Smooth muscle cell (in vitro differentiated cells): Measurements from ENCODE around the gene PFKL. TPM values are rescaled to one million over a fixed set of nuclear protein-coding genes. Genes with fewer than 3 reads are reported as not detected.

Source experiments
- DNase-seq: peaks from one replicate; lab custom pipeline; 2025; ENCODE audit not compliant: unreplicated experiment; lab: John Stamatoyannopoulos, UW
- H2AFZ ChIP-seq: fragments of 200-600 bp; sonication (generic); 2 replicates; pipeline ENCODE4 v1.6.0; 2016; ENCODE audit warnings: antibody characterized with exemption, low read depth, mild to moderate bottlenecking
- H3F3A ChIP-seq: fragments of 200-600 bp; sonication (generic); 2 replicates; pipeline ENCODE4 v1.6.0; 2017; ENCODE audit warnings: antibody characterized with exemption, low read depth
- H3K27ac ChIP-seq: fragments of 200-600 bp; sonication (generic); 2 replicates; pipeline ENCODE4 v1.5.1; 2016; ENCODE audit warnings: low read depth, mild to moderate bottlenecking
- H3K27me3 ChIP-seq: fragments of 200-600 bp; sonication (generic); 2 replicates; pipeline ENCODE4 v1.6.1; 2016; ENCODE audit warnings: low read depth, mild to moderate bottlenecking
- H3K36me3 ChIP-seq: fragments of 200-600 bp; sonication (generic); 2 replicates; pipeline ENCODE4 v1.5.1; 2016; ENCODE audit warnings: low read depth
- H3K4me1 ChIP-seq: fragments of 200-600 bp; sonication (generic); 2 replicates; pipeline ENCODE4 v1.5.1; 2016; ENCODE audit warnings: low read depth
- H3K4me2 ChIP-seq: fragments of 200-600 bp; sonication (generic); 2 replicates; pipeline ENCODE4 v1.6.0; 2016; ENCODE audit warnings: mild to moderate bottlenecking
- H3K4me3 ChIP-seq: fragments of 200-600 bp; sonication (generic); 2 replicates; pipeline ENCODE4 v1.5.1; 2016; ENCODE audit warnings: mild to moderate bottlenecking
- H3K79me2 ChIP-seq: fragments of 200-600 bp; sonication (generic); 2 replicates; pipeline ENCODE4 v1.6.0; 2016; ENCODE audit warnings: low read depth, mild to moderate bottlenecking
- H3K9ac ChIP-seq: fragments of 200-600 bp; sonication (generic); 2 replicates; pipeline ENCODE4 v1.6.0; 2016; ENCODE audit warnings: low read depth
- H3K9me3 ChIP-seq: fragments of 200-600 bp; sonication (generic); replicated peaks from 2 replicates; pipeline ENCODE4 v1.5.1; 2016; ENCODE audit warnings: low read depth
- H4K20me1 ChIP-seq: fragments of 200-600 bp; sonication (generic); 2 replicates; pipeline ENCODE4 v1.6.0; 2016; ENCODE audit warnings: low read depth
- WGBS: methylation state at CpG from one replicate; pipeline ENCODE4 v1.1.7; 2016; ENCODE audit warnings: low lambda C conversion rate; 5-methylcytosine and 5-hydroxymethylcytosine counted together
- polyA plus RNA-seq: library from polyadenylated mRNA; unstranded; fragments of >200 nt; fragmentation: Nextera tagmentation; extraction: Ambion mirVana; gene quantifications from 2 replicates; pipeline ENCODE4 v1.2.1, GENCODE V29; 2016
- total RNA-seq: library from RNA; depleted of rRNA; stranded (reverse); fragments of >200 nt; gene quantifications from 2 replicates; pipeline ENCODE4 v1.2.3, GENCODE V29; 2014
- TF ChIP-seq, protein P1 (sequence below): fragments of 200-600 bp; sonication (generic); IDR thresholded peaks from 2 replicates; pipeline ENCODE4 v1.5.1; 2017; ENCODE audit warnings: borderline replicate concordance, mild to moderate bottlenecking, antibody characterized with exemption; ENCODE audit not compliant: insufficient read depth, poor library complexity, severe bottlenecking

PFKL gene
- total and polyA plus RNA-seq, 2 experiments from 2014 or later: 51.4 to 162 TPM

- WGBS: 79% methylated on average over 8 of the region's 8 CpGs
- no peak for DNase-seq
- TF ChIP-seq, protein P1, sequence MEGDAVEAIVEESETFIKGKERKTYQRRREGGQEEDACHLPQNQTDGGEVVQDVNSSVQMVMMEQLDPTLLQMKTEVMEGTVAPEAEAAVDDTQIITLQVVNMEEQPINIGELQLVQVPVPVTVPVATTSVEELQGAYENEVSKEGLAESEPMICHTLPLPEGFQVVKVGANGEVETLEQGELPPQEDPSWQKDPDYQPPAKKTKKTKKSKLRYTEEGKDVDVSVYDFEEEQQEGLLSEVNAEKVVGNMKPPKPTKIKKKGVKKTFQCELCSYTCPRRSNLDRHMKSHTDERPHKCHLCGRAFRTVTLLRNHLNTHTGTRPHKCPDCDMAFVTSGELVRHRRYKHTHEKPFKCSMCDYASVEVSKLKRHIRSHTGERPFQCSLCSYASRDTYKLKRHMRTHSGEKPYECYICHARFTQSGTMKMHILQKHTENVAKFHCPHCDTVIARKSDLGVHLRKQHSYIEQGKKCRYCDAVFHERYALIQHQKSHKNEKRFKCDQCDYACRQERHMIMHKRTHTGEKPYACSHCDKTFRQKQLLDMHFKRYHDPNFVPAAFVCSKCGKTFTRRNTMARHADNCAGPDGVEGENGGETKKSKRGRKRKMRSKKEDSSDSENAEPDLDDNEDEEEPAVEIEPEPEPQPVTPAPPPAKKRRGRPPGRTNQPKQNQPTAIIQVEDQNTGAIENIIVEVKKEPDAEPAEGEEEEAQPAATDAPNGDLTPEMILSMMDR: no peak
These were observed 72.8 kb downstream of the PFKL start for GRCh38 chr21:44372616-44373015.

DNA sequence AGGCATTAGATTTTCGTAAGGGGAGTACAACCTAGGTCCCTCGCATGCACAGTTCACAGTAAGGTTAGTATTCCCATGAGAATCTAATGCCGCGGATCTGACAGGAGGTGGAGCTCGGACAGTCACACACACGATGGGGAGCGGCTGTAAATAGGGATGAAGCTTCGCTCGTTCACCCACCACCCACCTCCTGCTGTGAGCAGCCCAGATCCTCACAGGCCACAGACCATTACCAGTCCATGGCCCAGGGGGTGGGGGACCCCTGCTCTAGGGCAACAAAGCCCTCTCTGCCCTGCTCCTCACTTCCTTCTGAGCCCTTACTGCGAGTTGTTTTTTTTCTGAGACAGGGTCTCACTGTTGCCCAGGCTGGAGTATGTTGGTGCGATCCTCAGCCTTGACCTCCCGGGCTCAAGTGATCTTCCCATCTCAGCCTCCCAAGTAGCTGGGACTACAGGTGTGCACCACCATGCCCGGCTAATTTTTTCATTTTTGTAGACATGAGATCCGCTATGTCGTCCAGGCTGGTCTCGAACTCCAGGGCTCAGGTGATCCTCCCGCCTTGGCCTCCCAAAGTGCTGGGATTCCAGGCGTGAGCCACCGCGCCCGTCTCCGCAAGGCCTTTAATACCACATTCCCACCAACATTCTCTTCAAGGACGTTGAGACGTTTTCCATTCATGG is 74.9 kb downstream of the PFKL start:
- Histone ChIP-seq H3K4me2 (no peak overlapping the region), H3K9me3 (no peaks in the 10 kb centered on the region), H3K27ac (no peak overlapping the region), H3F3A (no peaks in the 10 kb centered on the region), H3K9ac (no peak overlapping the region), H3K79me2 (no peaks in the 10 kb centered on the region), H3K27me3 (no peaks in the 10 kb centered on the region), H3K4me1 (no peaks in the 10 kb centered on the region), H3K36me3 (no peaks in the 10 kb centered on the region), H4K20me1 (no peaks in the 10 kb centered on the region), H3K4me3 (no peak overlapping the region), H2AFZ (no peak overlapping the region)
- TF ChIP-seq, protein P1: no peak
- 96% methylated on average over 24 of the region's 24 CpGs for WGBS
- DNase-seq: no peak

More at GRCh38 chr21:44372616-44373015, 72.8 kb downstream of the PFKL start:
- no peaks in the 10 kb centered on the region for H4K20me1 ChIP-seq
- H3F3A ChIP-seq: no peaks in the 10 kb centered on the region
- no peak overlapping the region for H3K27ac ChIP-seq
- H3K9me3 ChIP-seq: no peaks in the 10 kb centered on the region
- no peaks in the 10 kb centered on the region for H3K36me3 ChIP-seq
- peaks cover 7% of the 10 kb centered on the region for H3K27me3 ChIP-seq
- no peak overlapping the region for H3K4me2 ChIP-seq
- H2AFZ ChIP-seq: no peak overlapping the region
- H3K4me3 ChIP-seq: no peak overlapping the region
- H3K79me2 ChIP-seq: no peaks in the 10 kb centered on the region
- no peaks in the 10 kb centered on the region for H3K4me1 ChIP-seq
- H3K9ac ChIP-seq: no peak overlapping the region

GRCh38 chr21:44375281-44375651 is 75.4 kb downstream of the PFKL start:
- Histone ChIP-seq H3K9ac (no peak overlapping the region), H3K27me3 (no peaks in the 10 kb centered on the region), H4K20me1 (no peaks in the 10 kb centered on the region), H3K27ac (no peak overlapping the region), H3K4me1 (no peaks in the 10 kb centered on the region), H3K4me3 (no peak overlapping the region), H2AFZ (no peak overlapping the region), H3K79me2 (no peaks in the 10 kb centered on the region), H3K4me2 (no peak overlapping the region), H3F3A (no peaks in the 10 kb centered on the region), H3K9me3 (no peaks in the 10 kb centered on the region), H3K36me3 (no peaks in the 10 kb centered on the region)
- 95% methylated on average over 10 of the region's 10 CpGs for WGBS
- no peak for DNase-seq
- TF ChIP-seq, protein P1: no peak

DNA sequence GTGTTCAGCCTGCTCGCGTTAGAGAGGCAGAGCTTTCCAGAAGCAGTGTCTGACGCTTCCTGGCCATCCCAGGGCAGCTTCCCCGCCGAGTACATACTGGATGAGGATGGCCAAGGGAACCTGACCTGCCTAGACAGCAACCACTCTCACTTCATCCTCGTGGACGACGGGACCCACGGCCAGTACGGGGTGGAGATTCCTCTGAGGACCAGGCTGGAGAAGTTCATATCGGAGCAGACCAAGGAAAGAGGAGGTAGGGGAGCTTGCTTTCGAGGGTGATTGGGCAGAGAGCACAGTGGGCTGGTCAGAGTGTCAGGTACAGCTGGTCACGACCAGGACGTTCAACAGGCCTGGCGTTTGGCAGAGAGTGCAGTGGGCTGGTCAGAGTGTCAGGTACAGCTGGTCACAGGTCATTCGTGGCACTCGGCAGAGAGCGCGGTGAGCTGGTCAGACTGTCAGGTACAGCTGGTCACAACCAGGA is 75.9 kb downstream of the PFKL start:
- TF ChIP-seq, protein P1: no peak

More for the DNA sequence above, 75.9 kb downstream of the PFKL start:
- DNase-seq: no peak
- Histone ChIP-seq H3K27me3 (no peaks in the 10 kb centered on the region), H3F3A (no peaks in the 10 kb centered on the region), H3K4me1 (no peaks in the 10 kb centered on the region), H2AFZ (no peak overlapping the region), H3K36me3 (no peaks in the 10 kb centered on the region), H3K4me3 (no peak overlapping the region), H3K9me3 (no peaks in the 10 kb centered on the region), H3K4me2 (no peak overlapping the region), H3K27ac (no peak overlapping the region), H4K20me1 (no peaks in the 10 kb centered on the region), H3K79me2 (no peaks in the 10 kb centered on the region), H3K9ac (no peak overlapping the region)
- 94% methylated on average over 19 of the region's 19 CpGs for WGBS
